Astrocyte of the spinal cord (primary cell): ENCODE results near the gene MINDY2.

Experiments used
- DNase-seq: peaks from one replicate; pipeline ENCODE4 v3.0.0; 2011; ENCODE audit warnings: low read depth, low spot score
- H3K4me3 ChIP-seq: 2 replicates; pipeline ENCODE4 v1.5.1; 2011; ENCODE audit warnings: low read depth, mild to moderate bottlenecking, low read length, moderate library complexity
- in situ Hi-C: cut with HindIII; loops from 2 replicates; pipeline ENCODE4 v1.10.0; 2017; ENCODE audit warnings: low sequenced_read_pairs
- TF ChIP-seq, protein P1 (sequence below): IDR thresholded peaks from 2 replicates; pipeline ENCODE4 v1.5.1; 2012; ENCODE audit warnings: low read depth, mild to moderate bottlenecking, low read length, inconsistent platforms

Gene MINDY2

GRCh38 chr15:58862326-58862725 is 91.2 kb downstream of the MINDY2 start:
- no peak for DNase-seq
- H3K4me3 ChIP-seq: no peak overlapping the region
- in situ Hi-C loops: no loop called here
- TF ChIP-seq, protein P1, sequence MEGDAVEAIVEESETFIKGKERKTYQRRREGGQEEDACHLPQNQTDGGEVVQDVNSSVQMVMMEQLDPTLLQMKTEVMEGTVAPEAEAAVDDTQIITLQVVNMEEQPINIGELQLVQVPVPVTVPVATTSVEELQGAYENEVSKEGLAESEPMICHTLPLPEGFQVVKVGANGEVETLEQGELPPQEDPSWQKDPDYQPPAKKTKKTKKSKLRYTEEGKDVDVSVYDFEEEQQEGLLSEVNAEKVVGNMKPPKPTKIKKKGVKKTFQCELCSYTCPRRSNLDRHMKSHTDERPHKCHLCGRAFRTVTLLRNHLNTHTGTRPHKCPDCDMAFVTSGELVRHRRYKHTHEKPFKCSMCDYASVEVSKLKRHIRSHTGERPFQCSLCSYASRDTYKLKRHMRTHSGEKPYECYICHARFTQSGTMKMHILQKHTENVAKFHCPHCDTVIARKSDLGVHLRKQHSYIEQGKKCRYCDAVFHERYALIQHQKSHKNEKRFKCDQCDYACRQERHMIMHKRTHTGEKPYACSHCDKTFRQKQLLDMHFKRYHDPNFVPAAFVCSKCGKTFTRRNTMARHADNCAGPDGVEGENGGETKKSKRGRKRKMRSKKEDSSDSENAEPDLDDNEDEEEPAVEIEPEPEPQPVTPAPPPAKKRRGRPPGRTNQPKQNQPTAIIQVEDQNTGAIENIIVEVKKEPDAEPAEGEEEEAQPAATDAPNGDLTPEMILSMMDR: no peak

DNA sequence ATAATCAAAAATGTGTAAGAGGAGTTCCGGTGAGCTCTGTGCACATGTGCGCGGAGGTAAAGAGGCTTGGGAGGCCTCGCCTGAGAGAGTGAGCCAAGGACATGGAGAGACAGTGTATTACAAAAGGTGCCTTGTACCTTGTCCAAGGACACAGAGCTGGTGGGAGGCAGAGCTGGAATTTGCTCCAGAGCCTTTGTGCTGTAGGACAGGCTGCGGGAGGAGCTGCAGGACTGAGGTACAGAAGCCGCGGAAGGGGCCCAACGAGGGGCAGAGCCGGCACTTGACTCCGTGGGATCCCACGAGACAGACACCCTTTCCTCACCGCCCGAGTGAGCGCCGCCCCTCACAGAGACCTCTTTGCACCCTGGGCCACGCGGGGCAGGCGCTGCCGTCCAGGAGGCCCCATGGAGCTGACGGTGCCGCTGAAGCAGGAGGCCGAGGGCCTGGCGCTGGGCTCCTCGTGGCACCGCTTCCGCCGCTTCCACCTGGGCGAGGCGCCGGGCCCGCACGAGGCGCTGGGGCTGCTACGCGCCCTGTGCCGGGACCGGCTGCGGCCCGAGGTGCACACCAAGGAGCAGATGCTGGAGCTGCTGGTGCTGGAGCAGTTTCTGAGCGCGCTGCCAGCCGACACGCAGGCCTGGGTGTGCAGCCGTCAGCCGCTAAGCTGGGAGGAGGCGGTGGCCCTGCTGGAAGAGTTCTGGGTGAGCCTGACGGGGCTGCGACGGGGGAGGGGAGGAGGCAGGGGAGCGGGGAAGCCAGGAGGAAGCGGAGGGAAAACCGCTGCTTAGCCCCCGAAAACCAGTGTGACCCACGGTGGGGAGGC is 93.7 kb downstream of the MINDY2 start:
- DNase-seq: no peak
- TF ChIP-seq, protein P1: no peak
- no peak overlapping the region for H3K4me3 ChIP-seq
- in situ Hi-C loops: no loop called here

DNA sequence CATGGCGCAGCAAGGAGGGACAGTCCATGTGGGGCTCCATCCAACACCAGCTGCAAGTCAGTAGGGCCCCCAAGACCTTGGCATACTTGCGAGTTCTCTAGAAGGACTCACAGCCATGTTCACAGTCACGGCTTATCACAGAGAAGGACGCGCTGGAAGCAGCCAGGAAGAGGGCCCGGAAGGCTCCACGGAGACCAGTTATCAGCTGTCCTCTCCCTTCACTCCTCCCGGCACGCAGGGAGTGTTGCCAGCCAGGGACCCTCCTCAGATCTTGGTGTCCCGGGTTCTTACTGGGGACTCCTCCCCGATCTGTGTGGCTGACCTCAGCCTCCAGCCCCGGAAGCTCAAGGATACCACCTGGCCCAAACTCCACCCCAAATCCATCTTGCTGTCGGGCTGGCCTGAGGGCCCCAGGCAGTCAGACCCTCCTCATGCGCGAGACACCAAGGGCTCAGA is 94.4 kb downstream of the MINDY2 start:
- no peak for DNase-seq
- TF ChIP-seq, protein P1: no peak
- in situ Hi-C loops: no loop called here
- H3K4me3 ChIP-seq: no peak overlapping the region

- H3K4me3 ChIP-seq: no peak overlapping the region
- TF ChIP-seq, protein P1: no peak
- in situ Hi-C loops: no loop called here
- DNase-seq: no peak
Observed at GRCh38 chr15:58867926-58868325, 96.8 kb downstream of the MINDY2 start.

- no peak overlapping the region for H3K4me3 ChIP-seq
- DNase-seq: no peak
- TF ChIP-seq, protein P1: no peak
- in situ Hi-C loops: no loop called here
Observed at GRCh38 chr15:58870451-58870850, 99.3 kb downstream of the MINDY2 start.

GRCh38 chr15:58873267-58873666 is 102.2 kb downstream of the MINDY2 start:
- TF ChIP-seq, protein P1: no peak

More at GRCh38 chr15:58873267-58873666, 102.2 kb downstream of the MINDY2 start:
- H3K4me3 ChIP-seq: no peak overlapping the region
- peak; percentile 22 for DNase-seq
- in situ Hi-C loops: no loop called here
